KBM-7 (cell line): ENCODE data around the gene MCM3AP.
A peak's percentile ranks its signal among the peaks of the same experiment; 100 is the strongest.

Source experiments
- DNase-seq: peaks from one replicate; pipeline ENCODE4 v3.0.0-alpha.2; 2015
- in situ Hi-C: fragments of 300-500 bp; cut with MboI; formaldehyde crosslinking; loops from 2 replicates; pipeline ENCODE4 v1.14.3; 2020; ENCODE audit warnings: low sequenced_read_pairs, low pct_unique_long_range_greater_than_20kb, mixed read lengths

MCM3AP gene

DNA sequence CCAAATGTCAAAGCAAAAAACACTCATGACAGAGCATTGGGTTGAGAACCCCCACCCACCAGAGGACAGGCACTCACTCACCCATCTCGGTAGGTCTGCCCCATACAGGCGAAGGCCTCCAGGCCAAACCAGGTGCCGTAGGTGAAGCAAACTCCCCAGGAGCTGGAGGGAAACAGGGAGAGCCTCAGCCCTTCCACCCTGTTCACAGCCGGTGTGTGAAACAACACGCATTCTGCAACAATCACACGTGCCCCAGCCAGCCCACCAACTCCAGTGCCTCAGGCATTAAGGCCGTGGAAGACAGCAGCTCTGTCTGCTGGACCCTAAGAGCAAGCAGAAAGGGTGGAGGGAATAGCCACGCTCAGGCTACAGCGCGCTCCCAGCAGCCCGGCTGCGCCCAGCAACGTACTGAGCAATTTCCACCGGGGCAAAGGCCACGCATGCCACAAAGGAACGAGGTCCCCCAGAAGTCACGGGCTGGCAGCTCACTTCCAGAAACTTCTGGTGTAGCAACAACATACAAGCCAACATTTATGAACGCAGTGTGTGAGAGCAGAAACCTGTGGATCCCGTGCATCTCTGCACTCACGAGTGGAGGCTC, 89.7 kb downstream of the MCM3AP start:
- DNase-seq, result no peak
- in situ Hi-C loops, result no loop called here

DNA sequence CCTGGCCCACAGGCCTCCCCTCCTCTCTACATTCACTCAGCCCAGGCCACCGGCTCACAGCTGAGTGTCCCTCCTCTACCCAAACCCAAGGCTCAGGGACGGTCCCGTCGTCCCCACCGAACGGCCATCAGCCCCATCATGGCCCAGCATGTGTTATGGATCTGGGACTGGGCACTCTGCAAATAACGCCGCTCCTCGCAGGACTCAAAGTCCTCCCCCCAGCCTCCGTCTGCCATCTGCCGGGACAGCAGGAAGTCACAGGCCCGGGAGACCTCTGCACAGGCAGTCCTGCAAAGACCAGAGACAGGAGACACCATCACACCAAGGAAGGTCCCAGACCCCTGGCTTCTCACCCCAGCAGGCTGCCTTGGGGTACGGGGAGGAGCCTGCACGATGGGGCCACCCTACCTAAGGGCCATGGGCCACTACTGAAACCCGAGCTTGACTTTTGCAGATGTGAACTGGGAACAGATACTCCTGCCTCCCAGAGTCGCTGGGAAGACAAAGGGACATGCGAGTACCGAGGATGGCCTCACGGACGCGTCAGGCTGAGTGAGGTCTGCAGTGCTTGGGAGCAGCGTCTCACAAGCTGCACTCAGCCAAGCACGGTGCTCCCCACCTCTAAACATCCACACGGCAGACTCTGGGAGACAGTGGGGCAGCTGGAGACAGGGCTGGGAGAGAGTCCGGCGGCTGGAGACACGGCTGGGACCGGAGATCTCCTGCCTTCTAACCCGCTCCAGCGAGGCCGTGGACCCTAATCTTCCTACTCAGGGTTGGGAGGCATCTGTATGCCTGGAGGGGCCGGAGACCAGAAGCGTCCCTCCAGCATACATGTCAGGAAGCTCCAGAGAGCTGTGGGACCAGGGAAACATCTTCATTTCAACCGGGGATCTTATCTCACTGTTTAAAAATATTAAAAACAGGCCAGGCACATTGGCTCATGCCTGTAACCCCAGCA, 90.8 kb downstream of the MCM3AP start:
- in situ Hi-C loops, result no loop called here

DNA sequence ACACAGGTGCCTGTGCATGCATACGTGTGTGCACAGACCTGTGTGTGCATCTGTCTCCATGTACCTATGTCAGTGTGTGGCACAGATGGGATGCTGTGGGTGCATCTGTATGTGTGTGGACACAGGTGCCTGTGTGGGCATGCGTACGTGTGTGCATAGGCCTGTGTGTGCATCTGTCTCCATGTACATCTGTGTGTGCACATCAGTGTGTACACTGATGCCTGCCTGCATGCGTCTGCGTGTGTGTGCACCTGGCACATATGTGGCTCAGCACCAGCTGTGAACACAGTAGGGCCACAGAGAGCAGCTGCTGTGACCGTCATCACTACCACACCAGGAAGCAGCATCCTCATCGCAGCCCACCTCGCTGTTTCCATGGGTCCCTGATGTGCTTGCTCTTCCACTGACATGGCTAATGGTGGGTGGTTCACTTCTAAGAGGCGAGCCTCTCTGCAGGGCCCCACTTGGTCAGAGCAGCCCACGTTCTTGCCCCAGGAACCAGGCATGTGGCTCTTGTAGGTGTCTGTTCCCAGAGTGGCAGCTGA, 91.5 kb downstream of the MCM3AP start:
- in situ Hi-C loops, result no loop called here
- no peak for DNase-seq

More for the DNA sequence above, 90.8 kb downstream of the MCM3AP start:
- no peak for DNase-seq

DNA sequence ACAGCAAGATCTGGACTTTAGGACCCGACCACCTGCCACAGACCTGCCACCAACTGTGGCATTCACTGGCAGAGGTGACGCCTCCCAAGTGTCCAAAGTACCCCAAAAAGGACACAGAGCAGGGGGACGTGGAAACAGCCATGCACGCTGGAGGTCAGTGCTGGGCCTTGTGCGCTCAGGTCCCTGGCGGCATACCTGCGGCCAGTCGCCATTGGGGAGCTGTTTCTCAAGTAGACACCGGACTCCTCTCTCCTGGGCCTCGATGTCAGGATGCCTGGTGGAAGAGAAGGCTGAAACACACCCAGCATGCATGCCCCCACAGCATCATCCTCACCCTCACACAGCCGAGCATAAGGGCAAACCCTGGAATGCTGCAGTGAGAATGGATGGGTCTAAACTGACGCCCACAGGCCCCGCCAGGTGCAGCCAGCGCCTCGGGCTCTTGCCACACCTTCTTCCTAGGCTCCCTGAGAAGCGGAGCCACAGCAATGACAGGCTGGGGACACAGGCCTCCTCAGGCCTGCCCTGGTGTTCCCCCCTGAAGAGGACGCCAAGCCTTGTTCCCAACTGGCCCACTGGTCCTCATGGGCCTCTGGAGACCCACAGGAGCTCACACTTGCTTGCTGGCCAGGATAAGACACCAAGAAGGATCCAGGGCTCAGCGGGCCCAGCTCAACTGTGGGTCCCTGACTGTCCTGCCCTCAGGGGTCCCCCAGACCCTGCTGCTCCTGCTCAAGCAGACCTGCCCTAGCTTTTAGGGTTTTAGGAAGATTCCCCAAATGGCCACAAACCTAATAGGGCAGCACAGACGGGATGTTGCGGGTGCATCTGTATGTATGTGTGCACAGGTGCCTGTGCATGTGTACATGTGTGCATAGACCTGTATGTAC, 93.5 kb downstream of the MCM3AP start:
- in situ Hi-C loops, result no loop called here
- no peak for DNase-seq

DNA sequence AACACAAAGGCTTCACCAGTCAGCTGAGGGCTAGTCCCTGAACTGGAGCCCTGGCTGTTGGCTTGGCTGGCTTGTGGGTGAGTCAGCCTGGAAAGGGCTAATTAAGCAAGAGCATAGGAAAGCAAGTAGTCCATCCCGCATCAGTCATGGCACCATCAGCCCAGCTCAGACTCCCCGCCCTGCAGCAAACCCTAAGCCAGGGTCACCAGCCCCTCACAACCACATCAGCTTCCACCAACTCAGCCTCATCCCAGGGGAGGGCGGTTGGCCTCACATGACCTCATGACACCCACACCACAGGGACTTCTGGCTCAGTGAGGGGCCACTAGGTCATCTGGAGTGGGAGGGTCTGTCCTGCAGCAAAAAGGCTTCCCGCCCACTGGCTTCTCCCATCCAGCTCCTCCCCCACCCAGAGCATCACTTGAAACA, 94.1 kb downstream of the MCM3AP start:
- DNase-seq, result no peak
- in situ Hi-C loops, result no loop called here

DNA sequence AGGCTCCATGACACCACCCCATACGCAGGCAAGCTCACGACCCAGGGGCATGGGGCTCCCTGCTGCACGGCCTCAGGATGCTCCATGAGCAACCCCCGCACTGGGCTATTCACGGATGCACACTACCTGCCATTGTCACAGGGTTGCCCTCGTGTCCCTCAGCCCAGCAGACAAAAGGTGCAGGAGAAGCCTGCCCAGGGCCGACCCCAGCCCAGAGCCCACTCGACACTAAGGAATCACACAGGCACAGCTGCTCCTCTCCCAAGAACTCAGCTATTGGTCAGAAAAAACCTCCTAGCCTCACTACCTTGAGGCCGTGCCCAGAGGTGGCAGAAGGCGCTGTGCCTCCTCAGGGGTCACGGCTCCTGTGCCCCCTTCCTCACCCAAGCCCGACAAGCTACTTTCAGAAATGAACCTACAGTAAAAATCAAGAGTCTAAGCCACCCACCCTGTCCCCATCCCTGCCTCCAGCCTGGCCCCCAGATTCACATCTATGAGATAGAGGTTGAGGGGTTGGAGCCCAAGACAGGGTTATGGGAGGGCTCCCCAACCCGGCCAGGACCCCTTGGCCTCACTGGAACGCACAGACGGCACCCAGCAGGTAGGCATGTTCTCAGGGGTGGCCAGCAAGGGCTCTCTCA, 94.8 kb downstream of the MCM3AP start:
- in situ Hi-C loops, result no loop called here

DNA sequence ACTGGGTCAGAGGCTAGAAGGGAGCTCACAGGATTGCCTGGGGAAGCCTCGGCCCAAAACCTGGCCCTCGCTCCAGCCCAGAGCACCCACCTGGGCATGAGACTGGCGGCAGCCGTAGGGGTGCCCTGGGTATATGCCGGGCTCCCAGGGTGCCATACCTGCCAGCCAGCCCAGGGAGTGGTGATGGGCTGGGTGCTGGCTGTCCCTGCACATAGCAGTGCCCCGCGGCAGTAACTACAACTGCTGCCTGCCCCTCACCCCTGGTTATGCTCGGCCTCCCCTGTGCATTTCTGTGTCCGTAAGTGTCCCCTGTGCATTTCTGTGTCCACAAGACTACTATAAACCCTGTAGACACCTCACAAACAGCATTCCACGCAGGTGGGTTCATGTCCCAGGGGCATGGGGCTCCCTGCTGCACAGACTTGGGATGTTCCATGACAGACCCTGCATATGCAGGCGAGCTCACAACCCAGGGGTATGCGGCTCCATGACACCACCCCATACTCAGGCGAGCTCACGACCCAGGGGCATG, 95.4 kb downstream of the MCM3AP start:
- DNase-seq, result no peak
- in situ Hi-C loops, result no loop called here

More for the DNA sequence above, 94.8 kb downstream of the MCM3AP start:
- DNase-seq, result no peak

DNA sequence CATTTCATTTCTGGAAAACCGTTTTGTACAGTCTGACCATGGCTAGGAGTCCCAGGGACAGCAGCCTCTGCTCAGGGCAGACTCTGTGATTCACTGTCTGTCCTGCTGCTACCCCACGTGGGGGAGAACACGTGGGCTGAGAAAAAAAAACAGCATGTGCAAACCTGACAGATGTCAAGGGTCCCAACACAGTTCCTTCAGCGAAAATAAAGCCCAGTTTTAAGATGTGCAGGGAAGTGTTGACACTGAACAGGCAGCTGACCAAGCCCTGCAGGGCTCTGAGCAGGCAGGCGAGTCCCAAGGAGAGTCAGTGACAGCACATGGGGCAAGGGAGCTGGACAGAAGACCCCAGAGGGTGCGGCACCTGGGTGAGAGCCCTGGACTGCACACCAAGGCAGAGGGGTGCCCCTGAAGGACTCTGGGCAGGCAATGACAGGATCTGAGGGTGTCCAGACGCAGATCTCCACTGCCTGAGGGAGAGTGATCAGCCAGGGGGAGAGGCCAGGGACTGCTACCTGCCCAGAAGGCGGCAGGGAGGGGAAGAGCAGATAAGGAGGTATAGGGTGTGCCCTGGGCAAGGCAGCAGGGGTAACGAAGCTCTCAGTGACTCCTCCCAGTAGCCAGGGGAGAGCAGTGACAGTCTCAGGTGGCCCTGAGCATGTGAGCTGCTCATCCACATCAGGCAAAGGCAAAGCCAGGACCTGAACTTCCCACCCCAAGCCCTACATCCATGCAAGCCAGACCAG, 96.0 kb downstream of the MCM3AP start:
- in situ Hi-C loops, result no loop called here
- no peak for DNase-seq

DNA sequence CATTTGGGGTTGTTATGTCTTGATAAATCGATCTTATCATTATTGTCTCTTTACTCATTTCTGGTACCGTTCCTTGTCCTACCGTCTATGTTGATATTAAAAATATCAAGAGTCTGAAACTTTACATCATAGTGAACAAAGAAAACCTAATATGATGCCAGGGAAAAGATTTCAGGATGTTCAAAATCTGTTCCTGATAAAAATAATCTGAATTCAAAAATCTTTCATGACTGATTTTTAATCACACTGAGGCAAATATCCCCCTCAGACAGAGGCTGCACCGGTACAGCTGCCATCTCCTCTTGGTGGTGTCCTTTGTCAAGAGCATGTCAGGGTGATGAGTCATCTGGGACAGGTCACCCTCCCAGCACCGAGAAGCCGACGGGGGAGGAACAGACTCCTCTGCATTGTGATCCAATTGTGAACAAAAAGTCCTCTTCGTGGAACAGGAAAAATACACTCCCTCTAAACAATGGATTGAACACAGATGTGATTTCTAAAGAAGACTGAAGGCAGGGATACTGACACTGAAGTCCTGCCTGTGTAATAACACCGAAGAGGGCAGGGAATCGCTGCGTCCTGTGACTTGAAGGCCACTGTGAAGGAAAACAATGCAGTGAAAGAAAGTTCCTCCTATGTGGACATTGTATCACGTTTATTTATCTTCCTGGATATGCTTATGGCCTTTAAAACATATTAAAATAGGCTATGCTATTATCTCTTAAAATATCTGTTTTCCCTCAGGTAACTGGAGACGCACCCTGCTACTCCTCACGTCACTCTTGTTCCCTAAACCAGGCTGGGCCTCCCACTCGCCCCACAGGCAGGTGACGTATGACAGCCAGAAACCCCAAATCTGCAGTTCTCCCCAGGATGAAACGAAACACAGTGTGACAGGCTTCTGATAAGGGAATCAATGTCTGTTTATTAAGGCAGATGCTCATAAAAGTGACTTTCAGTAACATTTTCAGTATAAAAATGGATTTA, 96.9 kb downstream of the MCM3AP start:
- in situ Hi-C loops, result no loop called here
- DNase-seq, result peak; percentile 41

DNA sequence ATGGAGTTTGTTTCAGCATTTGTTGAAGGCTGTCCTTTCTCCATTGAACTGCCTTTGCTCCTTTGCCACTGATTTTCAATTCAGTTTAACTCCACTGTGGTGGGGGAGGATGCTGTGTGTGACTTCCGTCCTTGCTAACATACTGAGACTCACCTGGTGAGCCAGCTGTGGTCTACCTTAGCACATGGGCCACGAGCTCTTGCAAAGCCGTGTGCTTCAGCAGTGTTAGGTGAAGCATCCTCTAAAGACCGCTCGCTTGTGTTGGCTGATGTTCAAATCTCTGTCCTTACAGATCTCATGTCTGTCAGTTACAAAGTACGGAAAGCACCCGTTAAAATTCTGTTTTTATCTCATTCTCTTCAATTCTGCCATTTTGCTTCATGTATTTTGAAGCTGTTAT, 97.6 kb downstream of the MCM3AP start:
- in situ Hi-C loops, result no loop called here
- no peak for DNase-seq

DNA sequence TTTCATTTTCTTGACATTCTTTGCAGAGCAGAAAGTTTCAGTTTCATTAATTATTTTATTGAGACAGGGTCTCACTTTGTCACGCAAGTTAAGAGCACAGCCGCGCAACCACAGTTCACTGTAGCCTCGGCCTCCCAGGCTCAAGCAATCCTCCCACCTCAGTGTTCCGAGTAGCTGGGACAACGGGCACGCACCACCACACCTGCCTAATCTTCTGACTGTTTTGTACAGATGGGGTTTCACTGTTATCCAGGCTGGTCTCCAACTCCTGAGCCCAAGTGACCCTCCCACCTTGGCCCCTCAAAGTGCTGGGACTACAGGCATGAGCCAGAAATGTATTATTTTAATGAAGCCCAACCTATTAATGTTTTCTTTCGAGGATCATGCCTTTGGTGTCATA, 98.2 kb downstream of the MCM3AP start:
- in situ Hi-C loops, result no loop called here
- no peak for DNase-seq

DNA sequence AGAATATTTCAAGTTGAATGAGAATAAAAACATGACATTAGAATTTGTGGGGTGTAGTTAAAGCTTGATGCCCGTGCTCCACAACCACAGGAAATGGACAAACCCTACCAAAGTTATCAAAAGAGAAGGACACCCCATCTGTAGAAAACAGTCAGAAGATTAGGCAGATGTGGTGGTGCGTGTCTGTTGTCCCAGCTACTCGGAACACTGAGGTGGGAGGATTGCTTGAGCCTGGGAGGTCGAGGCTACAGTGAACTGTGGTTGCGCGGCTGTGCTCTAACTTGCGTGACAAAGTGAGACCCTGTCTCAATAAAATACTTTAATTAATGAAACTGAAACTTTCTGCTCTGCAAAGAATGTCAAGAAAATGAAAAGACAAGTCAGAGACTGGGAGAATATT, 99.7 kb downstream of the MCM3AP start:
- DNase-seq, result peak; percentile 25
- in situ Hi-C loops, result no loop called here
